A549 treated with GW870086 at 1 μM for 4 hours (cell line): ENCODE measurements around the gene POTEM. TPM values are rescaled to one million over a fixed set of nuclear protein-coding genes. Genes with fewer than 3 reads are reported as not detected.

Experiments
- total RNA-seq: library from RNA; stranded (reverse); fragments of 200-300 nt; extraction: Qiagen RNA extraction; gene quantifications from 5 replicates; pipeline ENCODE4 v1.2.3, GENCODE V29; 2022; ENCODE audit warnings: low read depth

Gene POTEM
- total RNA-seq, result not detected in 5 replicates

DNA sequence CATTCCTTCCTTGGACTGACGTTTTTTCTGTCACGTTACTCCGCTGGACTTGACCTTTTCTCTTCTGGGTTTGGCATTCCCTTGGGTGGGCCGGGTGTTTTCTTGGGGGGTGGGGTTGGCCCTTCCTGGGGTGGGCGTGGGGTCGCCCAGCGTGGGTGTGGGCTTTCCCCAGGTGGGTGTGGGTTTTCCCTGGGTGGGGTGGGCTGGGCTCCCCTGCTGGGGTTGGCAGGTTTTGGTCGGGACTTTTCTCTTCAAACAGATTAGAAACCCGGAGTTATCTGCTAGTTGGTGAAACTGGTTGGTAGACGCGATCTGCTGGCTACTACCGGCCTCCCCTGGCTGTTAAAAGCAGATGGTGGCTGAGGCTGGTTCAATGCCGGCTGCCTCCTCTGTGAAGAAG is at the start of gene POTEM:
Gene POTEM (plus strand): TSS at position 301 of the 400 bp plus-strand sequence. CDS start 52 bp downstream, at position 353.

